ENCODE measurements around the gene STAT4.

STAT4 gene

DNA sequence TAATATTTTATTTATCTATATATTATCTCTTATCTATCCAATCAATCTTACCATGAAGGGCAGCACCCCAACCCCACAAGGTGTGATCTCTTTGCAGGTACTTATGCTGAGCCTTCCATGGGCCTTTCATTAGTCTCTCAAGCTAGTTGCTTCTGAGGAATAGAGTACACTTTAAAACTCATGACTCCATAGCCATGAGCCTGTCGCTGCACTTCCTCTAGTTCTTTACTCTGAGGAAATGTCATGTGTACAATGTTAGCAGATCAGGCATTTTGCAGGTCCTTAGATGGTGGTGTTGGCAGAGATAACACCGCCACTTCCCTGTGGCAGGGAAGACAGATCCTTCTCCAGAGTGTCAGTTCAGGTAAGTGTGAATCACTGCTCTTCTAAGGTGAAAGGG is 29.5 kb upstream of the STAT4 start:
- H3K4me3 ChIP-seq (ENCODE audit: low read length), result no peak overlapping the region
- no peak for TF ChIP-seq ZNF274 (IDR thresholded peaks at IDR 0.05; ENCODE audit: low read depth, low read length)

DNA sequence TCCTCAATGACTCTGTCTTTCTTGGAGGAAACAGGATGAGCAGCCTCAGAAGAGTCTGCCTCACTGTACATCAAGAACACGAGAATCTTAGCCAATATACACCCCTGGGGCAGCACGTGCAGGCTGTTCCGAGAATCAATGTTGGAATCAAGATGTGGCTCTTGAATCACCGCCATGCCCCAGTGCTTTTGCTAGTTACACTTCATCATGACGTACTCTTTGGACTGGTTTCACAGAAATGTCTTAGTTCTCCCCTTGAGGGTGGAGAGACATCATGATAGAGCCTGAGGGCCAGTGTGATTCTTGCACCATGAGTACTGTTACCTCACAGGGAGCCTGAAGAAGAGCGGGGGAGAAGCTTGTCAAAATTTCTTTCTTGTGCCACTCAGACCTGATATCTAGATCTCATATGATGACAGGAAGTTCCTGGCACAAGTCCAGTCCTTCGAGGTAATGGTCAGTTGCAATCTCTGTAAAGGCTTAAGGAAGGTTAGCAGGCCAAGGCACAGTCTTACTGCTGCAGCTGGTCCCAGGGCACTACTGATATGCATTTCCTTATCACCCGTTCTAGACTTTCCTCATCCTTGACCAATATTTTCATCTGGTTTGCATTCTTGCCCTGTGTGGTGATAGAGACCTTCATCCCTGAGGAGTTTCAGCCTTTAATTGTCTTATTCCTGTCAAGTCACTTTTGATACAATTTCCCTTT is 28.2 kb upstream of the STAT4 start:
- no peak for TF ChIP-seq ZNF274 (IDR thresholded peaks at IDR 0.05; ENCODE audit: low read depth, low read length)
- H3K4me3 ChIP-seq (ENCODE audit: low read length), result no peak overlapping the region

DNA sequence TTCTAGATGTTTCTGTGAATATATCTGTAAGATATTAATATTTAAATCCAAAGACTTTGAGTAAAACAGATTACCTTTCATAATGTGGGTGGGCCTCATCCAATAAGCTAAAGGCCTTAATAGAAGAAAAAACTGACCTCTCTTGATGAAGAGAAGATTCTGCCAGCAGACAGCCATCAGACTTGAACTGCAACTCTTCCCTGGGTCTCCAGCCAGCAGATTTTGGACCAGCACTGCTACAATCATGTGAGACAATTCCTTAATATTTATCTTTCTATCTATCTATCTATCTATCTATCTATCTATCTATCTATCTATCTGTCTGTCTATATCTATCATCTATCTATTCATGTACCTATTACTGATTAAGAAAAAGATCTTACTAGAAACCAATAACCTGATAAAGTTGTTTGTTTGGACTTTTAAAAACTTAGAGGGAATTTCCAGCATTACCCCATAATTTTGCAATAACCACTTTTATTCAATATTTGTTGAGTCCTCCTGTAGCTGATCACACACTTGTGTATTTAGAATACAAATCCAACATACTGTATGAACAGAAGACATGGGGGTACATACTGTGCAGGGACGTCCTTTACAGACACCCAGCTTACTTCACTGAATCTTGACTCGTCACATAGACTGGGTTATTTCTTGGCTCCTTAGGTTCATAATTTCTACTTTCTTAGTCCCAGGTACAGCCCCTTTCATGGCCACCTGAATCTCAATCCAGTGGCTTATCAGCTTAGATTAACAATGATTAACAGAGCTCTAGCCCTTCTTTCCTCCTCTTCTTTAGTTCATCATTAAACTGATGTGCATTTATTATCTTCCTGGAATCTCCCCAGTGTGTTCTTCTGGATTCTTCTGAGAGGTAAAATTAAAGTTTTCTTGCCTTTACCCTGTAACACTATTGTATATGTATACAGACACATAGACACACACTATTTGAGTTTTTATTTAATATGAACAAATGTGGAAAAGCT is 27.2 kb upstream of the STAT4 start:
- TF ChIP-seq ZNF274 (IDR thresholded peaks at IDR 0.05; ENCODE audit: low read depth, low read length), result no peak
- no peak overlapping the region for H3K4me3 ChIP-seq (ENCODE audit: low read length)

DNA sequence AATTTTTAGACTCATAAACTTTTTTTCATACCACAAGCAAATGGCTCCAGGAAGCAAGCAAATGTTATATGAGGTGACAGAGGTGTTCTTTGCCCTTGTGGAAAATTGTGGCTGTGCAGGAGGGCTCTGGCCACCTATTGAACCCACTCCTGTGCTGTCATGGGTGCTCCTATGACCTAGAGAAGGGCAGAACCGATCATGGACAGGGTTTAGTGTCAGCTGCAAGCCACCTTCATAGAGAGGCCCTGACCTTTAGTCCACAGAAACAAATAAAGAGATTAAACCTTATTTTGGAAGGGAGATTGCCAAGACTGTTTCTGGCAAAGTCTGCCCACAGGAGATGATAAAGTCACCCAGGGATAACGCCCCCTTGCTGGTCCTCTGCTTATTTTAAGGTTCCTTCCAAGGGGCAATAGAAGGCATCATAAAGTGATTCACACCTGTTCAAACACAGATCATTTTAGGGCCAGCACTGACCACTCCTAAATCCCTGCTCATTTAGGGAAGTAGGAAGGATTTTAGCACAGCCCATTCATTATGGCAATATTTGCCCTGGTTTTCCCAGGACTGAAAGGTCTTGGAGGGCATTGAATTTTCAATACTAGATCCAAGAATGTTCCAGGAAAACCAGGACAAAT is 26.1 kb upstream of the STAT4 start:
- TF ChIP-seq ZNF274 (IDR thresholded peaks at IDR 0.05; ENCODE audit: low read depth, low read length), result no peak
- no peak overlapping the region for H3K4me3 ChIP-seq (ENCODE audit: low read length)

DNA sequence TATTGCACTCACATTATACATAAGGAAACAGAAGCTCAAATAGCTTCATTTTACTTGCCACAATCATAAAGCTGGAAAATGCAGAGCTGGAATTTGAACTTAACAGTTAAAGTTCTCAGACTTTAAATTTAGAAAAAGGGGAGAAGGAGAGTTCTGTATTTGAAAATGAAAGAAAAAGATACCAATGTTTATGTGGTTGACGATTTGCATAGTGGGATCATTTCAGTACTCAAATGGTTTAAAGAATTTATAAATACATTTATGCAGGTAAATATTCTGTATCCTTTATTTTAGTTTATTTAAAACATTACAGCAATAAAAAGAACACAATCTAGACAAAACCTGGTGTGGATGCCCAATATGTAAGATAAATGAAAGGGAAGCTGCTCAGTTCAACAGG is 25.5 kb upstream of the STAT4 start:
- H3K4me3 ChIP-seq (ENCODE audit: low read length), result no peak overlapping the region
- no peak for TF ChIP-seq ZNF274 (IDR thresholded peaks at IDR 0.05; ENCODE audit: low read depth, low read length)

DNA sequence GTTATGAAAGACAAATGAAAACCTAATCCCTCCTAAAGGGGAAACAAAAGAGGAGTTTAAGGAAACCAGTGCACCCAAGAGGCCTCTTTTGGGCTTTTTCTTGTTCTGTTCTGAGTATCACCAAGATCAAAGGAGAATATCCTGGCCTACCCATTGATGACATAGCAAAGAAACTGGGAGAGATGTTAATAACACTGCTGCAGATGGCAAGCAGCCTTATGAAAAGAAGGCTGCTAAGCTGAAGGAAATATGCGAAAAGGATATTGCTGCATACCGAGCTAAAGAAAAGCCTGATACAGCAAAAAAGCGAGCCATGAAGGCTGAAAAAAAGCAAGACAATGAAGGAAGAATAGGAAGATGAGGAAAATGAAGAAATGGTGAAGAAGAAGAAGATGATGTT is 23.6 kb upstream of the STAT4 start:
- no peak for TF ChIP-seq ZNF274 (IDR thresholded peaks at IDR 0.05; ENCODE audit: low read depth, low read length)

GRCh38 chr2:191173206-191173605 is 22.4 kb upstream of the STAT4 start:
- no peak for TF ChIP-seq ZNF274 (IDR thresholded peaks at IDR 0.05; ENCODE audit: low read depth, low read length)
- no peak overlapping the region for H3K4me3 ChIP-seq (ENCODE audit: low read length)

More for the DNA sequence above, 23.6 kb upstream of the STAT4 start:
- no peak overlapping the region for H3K4me3 ChIP-seq (ENCODE audit: low read length)

DNA sequence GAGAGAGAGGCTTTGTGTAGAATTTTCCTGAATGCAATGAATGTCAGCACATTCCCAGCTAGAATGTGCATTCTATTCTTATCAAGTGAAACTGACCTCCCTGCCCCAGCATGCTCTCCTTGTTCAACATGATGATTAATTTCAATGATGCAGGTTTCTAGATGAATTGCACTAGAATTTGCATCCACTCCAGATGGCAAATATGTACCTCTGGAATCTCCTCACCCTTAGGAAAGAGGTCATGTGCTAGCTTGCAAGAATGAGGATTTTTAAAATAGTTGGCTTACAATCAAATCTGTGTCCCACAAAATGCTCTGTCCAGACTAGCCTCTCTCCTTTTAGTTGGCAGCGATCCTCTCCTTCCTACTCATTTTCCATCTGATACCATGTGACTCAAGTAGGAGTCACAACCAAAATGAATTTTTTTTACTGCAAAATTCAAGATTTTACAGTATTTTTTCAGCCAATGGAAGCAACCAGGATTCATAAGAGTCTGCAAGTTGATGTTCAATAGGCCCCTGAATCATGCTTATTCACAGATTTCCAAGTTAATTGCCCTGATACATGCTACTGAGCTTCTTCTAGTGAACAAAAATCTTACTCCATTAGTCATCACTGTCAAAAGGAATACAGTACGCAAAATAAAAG is 21.0 kb upstream of the STAT4 start:
- no peak overlapping the region for H3K4me3 ChIP-seq (ENCODE audit: low read length)
- TF ChIP-seq ZNF274 (IDR thresholded peaks at IDR 0.05; ENCODE audit: low read depth, low read length), result no peak

- no peak overlapping the region for H3K4me3 ChIP-seq (ENCODE audit: low read length)
- TF ChIP-seq ZNF274 (IDR thresholded peaks at IDR 0.05; ENCODE audit: low read depth, low read length), result no peak
These were observed 20.5 kb upstream of the STAT4 start for GRCh38 chr2:191171286-191171685.

- no peak for TF ChIP-seq ZNF274 (IDR thresholded peaks at IDR 0.05; ENCODE audit: low read depth, low read length)
- H3K4me3 ChIP-seq (ENCODE audit: low read length), result no peak overlapping the region
These were observed 20.0 kb upstream of the STAT4 start for GRCh38 chr2:191170773-191171172.

- H3K4me3 ChIP-seq (ENCODE audit: low read length), result no peak overlapping the region
- TF ChIP-seq ZNF274 (IDR thresholded peaks at IDR 0.05; ENCODE audit: low read depth, low read length), result no peak
These were observed 19.5 kb upstream of the STAT4 start for GRCh38 chr2:191170301-191170636.

GRCh38 chr2:191169456-191170300 is 18.9 kb upstream of the STAT4 start:
- TF ChIP-seq ZNF274 (IDR thresholded peaks at IDR 0.05; ENCODE audit: low read depth, low read length), result no peak
- no peak overlapping the region for H3K4me3 ChIP-seq (ENCODE audit: low read length)

DNA sequence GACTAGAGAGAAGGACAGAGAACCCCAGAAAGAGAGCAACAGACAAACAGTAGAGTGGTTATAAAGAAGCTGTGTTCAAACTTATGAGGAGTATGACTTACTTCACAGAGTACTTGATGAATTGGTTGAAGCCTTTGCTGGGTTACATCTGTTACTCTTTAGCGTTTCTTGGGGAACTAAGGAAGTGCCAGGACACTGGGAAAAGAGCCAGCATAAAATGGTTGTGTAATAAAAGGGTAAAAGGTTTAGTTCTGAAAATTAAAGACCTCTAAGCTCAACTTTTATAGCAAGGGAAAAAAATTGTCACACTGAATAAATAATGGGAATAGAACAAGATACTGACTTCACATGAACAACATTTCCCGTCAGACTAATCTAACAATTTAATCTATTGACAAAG is 17.0 kb upstream of the STAT4 start:
- no peak for TF ChIP-seq ZNF274 (IDR thresholded peaks at IDR 0.05; ENCODE audit: low read depth, low read length)
- no peak overlapping the region for H3K4me3 ChIP-seq (ENCODE audit: low read length)

All from GM08714 (cell line).